Left hindlimb (tissue), 1 donor: ENCODE data around the gene RHOJ.
A peak's percentile ranks its signal among the peaks of the same experiment; 100 is the strongest.
"Not testable (repeated sequence)": the region's sequence is repeated elsewhere in the genome, so short reads cannot be mapped to it uniquely, and the experiment has no call there.

Experiments
- DNase-seq: peaks from one replicate; pipeline ENCODE4 v3.0.0-alpha.2; 2018

The RHOJ gene

GRCh38 chr14:63204407-63205043 lies at the start of gene RHOJ:
Gene RHOJ, plus strand, starts transcription at chr14:63204443. Its CDS starts 427 bp downstream, at chr14:63204870.
- peak; percentile 64 for DNase-seq

DNA sequence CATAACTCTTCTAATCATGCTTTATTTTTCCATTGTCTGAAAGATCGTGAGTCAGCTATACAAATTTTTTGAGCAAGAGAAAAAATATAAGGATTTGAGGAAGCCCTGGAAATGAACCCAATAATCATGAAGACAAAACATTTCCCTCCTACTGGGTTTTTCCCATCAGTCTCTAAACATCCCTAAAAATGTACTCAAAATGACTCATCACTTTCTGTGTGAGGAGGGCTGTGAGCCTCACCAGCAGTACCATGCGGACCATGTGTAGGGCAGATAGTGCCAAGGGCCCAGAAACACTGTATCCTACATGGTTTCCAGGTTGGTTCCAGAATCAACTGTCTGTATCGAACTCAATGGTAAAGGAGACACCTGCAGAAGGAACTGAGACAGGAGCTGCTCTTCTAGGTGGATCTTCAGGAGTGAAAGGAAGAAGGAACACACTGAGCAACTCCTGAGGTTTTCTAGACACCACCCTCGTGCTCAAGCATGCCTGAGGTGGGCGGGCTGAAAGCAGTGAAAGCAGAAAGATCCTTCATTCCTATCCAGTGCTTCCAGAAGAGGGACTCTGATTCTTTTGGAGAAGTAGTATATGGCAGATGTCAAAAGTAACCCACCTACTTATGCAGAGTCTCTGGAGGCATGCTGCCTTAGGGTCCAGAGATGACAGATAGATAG lies 48.6 kb upstream of the RHOJ start:
- no peak for DNase-seq

DNA sequence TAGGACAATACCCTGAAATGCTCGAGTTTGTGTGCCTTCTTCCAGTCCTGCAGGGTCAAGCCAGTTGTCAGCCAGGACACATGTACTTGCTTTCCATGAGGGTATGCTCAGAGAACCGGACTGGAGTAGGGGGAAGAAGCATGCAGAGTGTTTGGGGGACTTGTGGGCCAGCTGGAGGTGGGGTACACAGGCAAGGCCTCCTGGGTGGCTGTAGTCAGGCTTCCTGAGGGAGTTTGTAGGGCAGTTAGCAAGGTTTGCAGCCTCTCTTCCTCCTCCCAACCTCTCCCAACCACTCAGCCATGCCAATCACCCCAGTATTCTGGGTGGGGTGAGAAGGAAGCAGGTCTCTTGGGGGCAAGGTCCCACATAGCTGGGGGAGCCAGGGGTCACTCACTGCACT lies 47.0 kb upstream of the RHOJ start:
- DNase-seq: no peak

- no peak for DNase-seq
Measured at GRCh38 chr14:63163306-63163705, 40.9 kb upstream of the RHOJ start.

DNA sequence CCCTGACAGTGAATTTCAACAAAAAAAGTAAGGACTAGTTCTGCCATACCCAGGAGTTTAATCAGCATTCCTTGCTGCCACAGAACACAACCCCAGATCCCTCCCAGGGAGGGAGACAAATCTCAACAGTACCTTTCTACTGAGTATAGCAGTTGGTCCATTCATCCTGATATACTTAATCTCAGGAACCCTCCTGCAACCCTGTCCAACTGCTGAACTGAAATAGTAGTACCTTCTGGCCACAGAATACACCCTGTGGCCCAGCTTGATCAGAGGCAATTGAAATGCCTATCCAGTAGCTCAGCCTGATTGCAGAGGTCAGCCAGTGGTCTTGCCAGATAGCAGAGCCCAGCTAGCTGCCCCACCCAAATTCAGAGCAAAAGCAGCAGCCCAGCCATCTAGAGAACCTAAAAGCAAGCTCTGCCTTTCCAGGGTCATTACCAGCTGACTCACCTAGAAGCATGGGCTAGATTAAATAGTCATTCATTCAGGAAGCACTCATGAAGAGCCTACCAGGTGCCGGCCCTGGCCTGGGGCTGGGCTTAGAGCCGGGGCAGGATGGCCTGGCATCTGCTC lies 40.0 kb upstream of the RHOJ start:
- no peak for DNase-seq

DNA sequence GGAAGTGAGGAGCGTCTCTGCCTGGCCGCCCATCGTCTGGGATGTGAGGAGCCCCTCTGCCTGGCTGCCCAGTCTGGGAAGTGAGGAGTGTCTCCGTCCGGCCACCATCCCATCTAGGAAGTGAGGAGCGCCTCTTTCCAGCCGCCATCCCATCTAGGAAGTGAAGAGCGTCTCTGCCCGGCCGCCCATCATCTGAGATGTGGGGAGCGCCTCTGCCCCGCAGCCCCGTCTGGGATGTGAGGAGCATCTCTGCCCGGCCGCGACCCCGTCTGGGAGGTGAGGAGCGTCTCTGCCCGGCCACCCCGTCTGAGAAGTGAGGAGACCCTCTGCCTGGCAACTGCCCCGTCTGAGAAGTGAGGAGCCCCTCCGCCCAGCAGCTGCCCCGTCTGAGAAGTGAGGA lies 39.0 kb upstream of the RHOJ start:
- not testable (repeated sequence) for DNase-seq

DNA sequence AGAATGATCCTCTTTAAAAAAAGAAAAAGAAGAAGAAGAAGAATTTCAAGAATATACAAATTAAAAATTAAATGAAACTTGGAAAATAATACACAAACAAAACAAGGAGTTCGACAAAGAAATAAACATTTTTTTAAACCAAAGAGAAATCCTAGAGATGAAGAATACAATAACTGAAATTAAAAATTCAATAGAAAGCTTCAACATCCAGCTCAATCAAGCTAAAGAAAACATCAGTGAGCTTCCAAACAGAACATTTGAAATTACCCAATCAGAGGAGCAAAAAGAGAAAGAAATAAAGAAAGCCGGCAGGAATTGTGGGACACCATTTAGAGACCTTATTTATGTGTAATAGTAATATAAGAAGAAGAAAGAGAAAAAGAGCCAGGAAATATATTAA lies 37.2 kb upstream of the RHOJ start:
- DNase-seq: no peak

GRCh38 chr14:63174760-63175191 lies 29.5 kb upstream of the RHOJ start:
- no peak for DNase-seq

DNA sequence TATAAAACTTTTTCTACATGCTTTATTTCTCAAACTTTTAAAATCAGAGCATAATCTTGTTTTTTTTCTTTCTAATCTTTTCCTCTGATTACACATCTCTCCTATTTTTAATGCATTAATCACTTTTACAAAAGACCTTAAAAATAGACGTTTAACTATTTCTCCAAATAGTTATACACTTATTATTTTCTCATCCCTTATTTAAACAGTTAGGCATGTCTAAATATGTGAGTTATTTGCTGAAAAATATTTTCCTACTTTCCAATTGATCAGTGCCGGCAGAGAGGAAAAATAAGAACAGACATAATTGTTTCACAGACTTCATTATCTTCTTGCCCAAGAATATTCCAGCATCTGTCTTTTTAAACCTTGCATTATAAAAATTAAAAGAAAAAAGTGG lies 28.7 kb upstream of the RHOJ start:
- no peak for DNase-seq

DNA sequence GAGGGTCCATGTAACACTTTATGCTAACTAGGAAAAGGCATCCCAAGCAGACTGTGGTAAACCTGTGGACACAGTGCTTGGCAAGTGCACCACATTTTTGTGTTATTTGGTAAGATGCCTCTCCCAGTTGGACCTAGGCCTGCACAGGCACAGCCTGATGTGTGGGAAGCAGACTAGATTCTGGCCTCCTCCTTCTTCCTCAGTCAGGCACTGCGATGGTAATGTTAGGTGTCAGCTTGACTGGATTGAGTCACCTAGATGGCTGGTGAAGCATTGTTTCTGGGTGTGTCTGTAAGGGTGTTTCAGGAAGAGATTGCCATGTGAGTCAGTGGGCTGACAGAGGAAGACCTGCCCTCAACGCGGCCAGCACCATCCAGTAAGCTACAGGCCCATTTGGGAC lies 25.3 kb upstream of the RHOJ start:
- no peak for DNase-seq

DNA sequence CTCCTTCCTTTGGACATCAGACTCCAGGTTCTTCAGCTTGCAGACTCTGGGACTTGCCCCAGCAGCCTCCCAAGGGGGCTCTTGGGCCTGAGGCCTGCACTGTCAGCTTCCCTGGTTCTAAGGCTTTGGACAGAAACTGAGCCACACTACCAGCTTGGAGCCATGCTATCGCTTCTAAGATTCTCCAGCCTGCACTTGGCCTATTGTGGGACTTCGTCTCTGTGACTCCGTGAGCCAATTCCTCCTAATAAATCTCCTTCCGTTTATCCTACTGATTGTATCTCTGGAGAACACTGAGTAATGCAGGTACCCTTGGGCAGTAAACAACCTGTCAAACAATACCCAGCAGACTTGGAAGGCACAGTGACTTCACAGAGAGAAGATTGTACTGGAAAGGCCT lies 24.9 kb upstream of the RHOJ start:
- no peak for DNase-seq

DNA sequence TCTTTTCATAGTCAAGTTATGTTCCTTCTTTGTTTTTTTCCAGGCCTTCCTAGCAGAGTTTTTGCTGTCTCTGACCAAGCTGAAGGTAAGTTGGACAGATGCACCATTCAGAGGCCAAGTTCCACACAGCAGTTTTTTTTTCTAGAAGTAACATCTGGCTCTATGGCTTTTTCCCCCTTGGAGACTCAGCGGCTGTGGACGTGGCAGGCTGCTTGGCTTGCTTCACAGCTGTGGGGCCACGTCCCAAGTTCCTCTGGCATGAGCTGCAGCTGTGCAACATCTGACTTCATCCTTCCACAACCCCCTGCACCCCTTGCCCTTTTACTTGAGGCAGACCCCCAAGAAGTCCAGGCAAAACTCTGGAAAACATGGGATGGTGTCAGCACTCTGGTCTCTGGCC lies 24.2 kb upstream of the RHOJ start:
- peak; percentile 49 for DNase-seq

GRCh38 chr14:63182968-63183367 lies 21.3 kb upstream of the RHOJ start:
- no peak for DNase-seq

- DNase-seq: no peak
Measured at GRCh38 chr14:63186453-63186852, 17.8 kb upstream of the RHOJ start.

DNA sequence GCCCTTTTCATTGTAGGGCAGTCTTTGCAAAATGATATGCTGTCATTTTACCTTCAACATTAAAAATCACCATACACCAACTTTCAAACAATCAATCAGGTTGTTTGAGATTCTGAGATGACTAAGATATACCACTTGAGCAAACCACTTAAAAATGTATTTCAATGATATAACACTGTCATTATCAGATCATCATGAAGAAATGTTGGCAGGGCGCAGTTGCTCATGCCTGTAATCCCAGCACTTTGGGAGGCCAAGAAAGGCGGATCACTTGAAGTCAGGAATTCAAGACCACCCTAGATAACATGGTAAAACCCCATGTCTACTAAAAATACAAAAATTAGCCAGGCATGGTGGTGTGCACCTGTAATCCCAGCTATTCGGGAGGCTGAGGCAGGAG lies 13.0 kb upstream of the RHOJ start:
- DNase-seq: no peak

DNA sequence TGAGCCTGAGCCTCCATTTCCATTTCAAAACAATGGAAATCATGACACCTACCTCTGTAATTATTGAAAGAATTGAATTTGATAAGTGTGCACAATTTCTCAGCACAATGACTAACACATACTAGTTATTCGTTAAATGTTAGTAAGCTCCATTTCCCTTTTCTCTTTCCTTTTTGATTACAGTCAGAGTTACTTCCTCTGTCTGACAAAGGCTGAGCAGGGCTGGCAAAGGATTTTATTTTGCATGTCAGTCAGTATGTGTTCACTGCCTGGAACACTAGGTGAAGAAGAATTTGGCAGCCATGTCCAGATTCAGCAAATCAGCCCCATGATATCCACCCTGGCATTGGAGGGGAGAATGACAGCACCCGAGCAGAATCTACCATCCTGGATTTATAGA lies 12.2 kb upstream of the RHOJ start:
- no peak for DNase-seq

GRCh38 chr14:63193236-63193635 lies 11.0 kb upstream of the RHOJ start:
- no peak for DNase-seq

- no peak for DNase-seq
Measured at GRCh38 chr14:63200035-63200740, 4.1 kb upstream of the RHOJ start.

DNA sequence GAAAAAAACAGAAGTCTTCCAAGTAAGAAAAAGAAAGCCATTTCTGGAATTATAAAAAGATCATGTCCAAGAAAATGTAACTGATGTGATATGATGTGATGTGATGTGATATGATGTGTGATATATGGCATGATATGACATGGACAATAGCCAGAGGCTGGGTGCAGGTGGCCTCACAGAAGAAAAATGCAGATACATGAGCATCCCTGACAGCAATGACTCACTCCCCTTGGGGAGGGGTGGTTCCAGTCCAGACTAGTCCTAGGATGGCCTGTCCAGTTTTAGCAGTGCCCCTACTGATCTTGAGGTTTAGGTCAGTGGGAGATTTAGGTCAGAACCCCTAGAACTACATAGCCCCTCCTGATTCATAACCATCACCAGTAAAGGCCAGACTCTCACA lies 3.5 kb upstream of the RHOJ start:
- DNase-seq: no peak

GRCh38 chr14:63203015-63203414 lies 1.2 kb upstream of the RHOJ start:
- no peak for DNase-seq

GRCh38 chr14:63203618-63204406 lies 431 bp upstream of the RHOJ start:
- peak; percentile 95 for DNase-seq

DNA sequence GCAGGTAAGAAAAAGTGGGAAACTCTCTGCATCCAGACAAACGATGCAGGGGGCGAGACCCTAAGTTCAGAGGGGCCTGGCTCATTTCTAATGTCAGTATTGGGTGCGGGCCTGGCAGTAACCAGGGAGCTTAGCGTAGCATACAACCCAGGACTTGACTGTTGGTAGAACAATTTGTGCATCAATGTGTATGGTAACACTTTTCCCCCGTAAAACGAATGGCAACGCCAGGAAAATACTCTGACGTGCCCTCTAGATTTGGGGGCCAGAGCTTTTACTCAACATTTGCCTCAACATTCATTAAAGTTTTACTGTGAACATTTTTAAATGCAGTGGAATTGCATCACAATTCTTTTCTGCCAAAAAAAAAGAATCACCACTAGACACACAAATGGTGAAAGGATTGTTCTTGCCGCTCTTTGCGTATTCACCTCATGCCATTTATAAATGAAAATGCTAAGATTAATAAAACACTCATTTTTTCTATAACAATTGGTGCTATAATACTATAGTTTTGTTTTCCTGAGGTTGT lies 867 bp downstream of the RHOJ start:
- DNase-seq: no peak

DNA sequence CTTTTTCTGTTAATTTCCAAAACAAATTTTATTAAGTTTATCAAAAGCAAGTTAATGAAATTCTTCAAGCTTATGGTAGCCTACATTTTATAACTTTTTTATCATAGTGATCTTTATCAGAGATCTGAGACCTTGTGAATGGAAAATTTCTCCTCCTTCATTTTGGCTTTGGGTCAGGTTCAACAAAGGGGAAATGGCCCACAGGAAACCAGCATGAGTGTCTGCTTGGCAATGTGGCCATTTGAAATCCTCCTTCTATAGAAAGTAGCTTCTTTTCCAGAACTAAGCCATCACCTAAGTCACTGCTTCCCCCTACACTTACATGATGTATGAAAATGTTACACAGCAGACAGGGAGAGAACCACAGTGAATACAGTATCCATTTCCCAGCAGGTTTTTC lies 1.6 kb downstream of the RHOJ start:
- peak; percentile 43 for DNase-seq
